Fibroblast of lung (primary cell): ENCODE results near the gene F11. TPM values are rescaled to one million over a fixed set of nuclear protein-coding genes. Genes with fewer than 3 reads are reported as not detected.

Experiments used
- DNase-seq, 2 donors: peaks; one replicate each; pipeline versions ENCODE4 v3.0.0 to v3.0.0-alpha.2; 2010; ENCODE audit warnings: low read depth in 2 of 2
- H2AFZ ChIP-seq: 2 replicates; pipeline ENCODE4 v1.5.1; 2012; ENCODE audit warnings: low read length, control low read depth, inconsistent platforms
- H3K27ac ChIP-seq: 2 replicates; pipeline ENCODE4 v1.5.1; 2011; ENCODE audit warnings: low read length, control low read depth; ENCODE audit not compliant: insufficient read depth
- H3K27me3 ChIP-seq: 2 replicates; pipeline ENCODE4 v1.5.1; 2011; ENCODE audit warnings: mild to moderate bottlenecking, low read length; ENCODE audit not compliant: control insufficient read depth, insufficient read depth
- H3K36me3 ChIP-seq: 2 replicates; pipeline ENCODE4 v1.5.1; 2011; ENCODE audit warnings: low read length; ENCODE audit not compliant: control insufficient read depth, insufficient read depth
- H3K4me1 ChIP-seq: 2 replicates; pipeline ENCODE4 v1.5.1; 2011; ENCODE audit warnings: low read length; ENCODE audit not compliant: control insufficient read depth, insufficient read depth; ENCODE audit errors: extremely low read depth
- H3K4me2 ChIP-seq: 2 replicates; pipeline ENCODE4 v1.5.1; 2011; ENCODE audit warnings: low read length, control low read depth; ENCODE audit not compliant: insufficient read depth; ENCODE audit errors: extremely low read depth
- H3K4me3 ChIP-seq, 4 experiments: fragments of 200-600 bp in 1 of 4; sonication (generic) in 1 of 4; replicated peaks in 1 of 4; 2 replicates each; pipeline ENCODE4 v1.5.1; 2011 to 2016; ENCODE audit warnings: low read length in 4 of 4, low read depth in 3 of 4, mild to moderate bottlenecking in 3 of 4, control low read depth in 2 of 4, inconsistent platforms in 1 of 4, mixed read lengths in 1 of 4; ENCODE audit not compliant: insufficient read depth in 1 of 4; ENCODE audit errors: control extremely low read depth in 1 of 4
- H3K79me2 ChIP-seq: 2 replicates; pipeline ENCODE4 v1.5.1; 2012; ENCODE audit warnings: mild to moderate bottlenecking, low read length, inconsistent platforms; ENCODE audit not compliant: control insufficient read depth, insufficient read depth
- H3K9ac ChIP-seq: 2 replicates; pipeline ENCODE4 v1.5.1; 2011; ENCODE audit warnings: mild to moderate bottlenecking, low read length, control low read depth; ENCODE audit not compliant: insufficient read depth
- H3K9me3 ChIP-seq: 2 replicates; pipeline ENCODE4 v1.5.1; 2012; ENCODE audit warnings: low read depth, low read length; ENCODE audit not compliant: control insufficient read depth, insufficient read depth
- H4K20me1 ChIP-seq: 2 replicates; pipeline ENCODE4 v1.5.1; 2011; ENCODE audit warnings: low read length; ENCODE audit not compliant: control insufficient read depth, insufficient read depth; ENCODE audit errors: extremely low read depth
- EZH2 ChIP-seq: IDR thresholded peaks from 2 replicates; pipeline ENCODE4 v1.5.1; 2012; ENCODE audit warnings: low read length, control low read depth, mild to moderate bottlenecking; ENCODE audit errors: missing control alignments
- polyA plus RNA-seq, 2 donors: library from polyadenylated mRNA; depleted of rRNA in 1 of 2; stranded (reverse) in 1 of 2; unstranded in 1 of 2; fragments of >200 nt; gene quantifications; 2 replicates each; pipeline ENCODE4 v1.2.1, GENCODE V29; 2011 to 2012; ENCODE audit warnings: missing spikeins in 1 of 2
- total RNA-seq: library from RNA; depleted of rRNA; stranded (reverse); fragments of >200 nt; gene quantifications from 2 replicates; pipeline ENCODE4 v1.2.1, GENCODE V29; 2014
- TF ChIP-seq, protein P1 (sequence below), 2 donors: IDR thresholded peaks in 1 of 2; conservative IDR thresholded peaks in 1 of 2; 1 replicate in 1 of 2; 2 replicates in 1 of 2; pipeline ENCODE4 v1.5.1; 2011 to 2012; ENCODE audit warnings: low read length in 2 of 2, control low read depth in 1 of 2, inconsistent platforms in 1 of 2, low read depth in 1 of 2, mild to moderate bottlenecking in 1 of 2

Gene F11
- total and polyA plus RNA-seq, 2 donors (not counting 1 experiment from before 2014, with no cell fraction given), result not detected

DNA sequence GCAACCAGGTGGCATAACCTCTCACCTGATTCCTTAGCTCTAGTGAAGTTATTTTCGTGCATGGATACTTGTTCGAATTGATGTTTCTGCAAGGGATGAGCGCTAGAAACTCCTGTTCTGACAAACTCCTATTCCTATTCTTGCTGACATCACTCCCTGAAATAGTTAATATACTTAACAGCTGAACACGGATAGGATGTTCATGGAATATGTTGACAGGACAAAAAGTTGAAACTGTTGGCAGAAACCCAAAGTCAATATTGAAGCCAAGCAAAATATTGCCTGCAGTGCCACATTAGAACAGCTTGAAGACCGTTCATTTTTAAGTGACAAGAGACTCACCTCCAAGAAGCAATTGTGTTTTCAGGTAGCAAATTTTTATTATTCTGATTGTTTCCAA, 38.8 kb upstream of the F11 start, which contains the start of gene KLKB1:
Gene KLKB1, plus strand, starts transcription at position 287 of the 400 bp plus-strand sequence. CDS start 689 bp downstream, outside the sequence.
- no peaks in the 10 kb centered on the region for H3K36me3 ChIP-seq
- peak within 1 kb of the TSS; percentile 34 for H3K4me2 ChIP-seq
- H3K79me2 ChIP-seq, result no peaks in the 10 kb centered on the region
- H3K9me3 ChIP-seq, result no peaks in the 10 kb centered on the region
- TF ChIP-seq EZH2, result no peak
- TF ChIP-seq, protein P1, sequence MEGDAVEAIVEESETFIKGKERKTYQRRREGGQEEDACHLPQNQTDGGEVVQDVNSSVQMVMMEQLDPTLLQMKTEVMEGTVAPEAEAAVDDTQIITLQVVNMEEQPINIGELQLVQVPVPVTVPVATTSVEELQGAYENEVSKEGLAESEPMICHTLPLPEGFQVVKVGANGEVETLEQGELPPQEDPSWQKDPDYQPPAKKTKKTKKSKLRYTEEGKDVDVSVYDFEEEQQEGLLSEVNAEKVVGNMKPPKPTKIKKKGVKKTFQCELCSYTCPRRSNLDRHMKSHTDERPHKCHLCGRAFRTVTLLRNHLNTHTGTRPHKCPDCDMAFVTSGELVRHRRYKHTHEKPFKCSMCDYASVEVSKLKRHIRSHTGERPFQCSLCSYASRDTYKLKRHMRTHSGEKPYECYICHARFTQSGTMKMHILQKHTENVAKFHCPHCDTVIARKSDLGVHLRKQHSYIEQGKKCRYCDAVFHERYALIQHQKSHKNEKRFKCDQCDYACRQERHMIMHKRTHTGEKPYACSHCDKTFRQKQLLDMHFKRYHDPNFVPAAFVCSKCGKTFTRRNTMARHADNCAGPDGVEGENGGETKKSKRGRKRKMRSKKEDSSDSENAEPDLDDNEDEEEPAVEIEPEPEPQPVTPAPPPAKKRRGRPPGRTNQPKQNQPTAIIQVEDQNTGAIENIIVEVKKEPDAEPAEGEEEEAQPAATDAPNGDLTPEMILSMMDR (conservative IDR thresholded peaks at IDR 0.05 in 1 of 2, IDR thresholded peaks at IDR 0.05 in 1 of 2; ENCODE audit: low read depth in 1 of 2, low read length in 2 of 2), result no peak
- H3K4me3 ChIP-seq, result peak within 1 kb of the TSS in 1 of 4 experiments; percentile 16
- no peaks in the 10 kb centered on the region for H3K27me3 ChIP-seq
- no peaks in the 10 kb centered on the region for H4K20me1 ChIP-seq
- no peak within 1 kb of the TSS for H3K9ac ChIP-seq
- H3K4me1 ChIP-seq, result no peaks in the 10 kb centered on the region
- DNase-seq, result peak in 1 of 2 donors; percentile 37
- peak within 1 kb of the TSS; percentile 9 for H2AFZ ChIP-seq
- no peak within 1 kb of the TSS for H3K27ac ChIP-seq

DNA sequence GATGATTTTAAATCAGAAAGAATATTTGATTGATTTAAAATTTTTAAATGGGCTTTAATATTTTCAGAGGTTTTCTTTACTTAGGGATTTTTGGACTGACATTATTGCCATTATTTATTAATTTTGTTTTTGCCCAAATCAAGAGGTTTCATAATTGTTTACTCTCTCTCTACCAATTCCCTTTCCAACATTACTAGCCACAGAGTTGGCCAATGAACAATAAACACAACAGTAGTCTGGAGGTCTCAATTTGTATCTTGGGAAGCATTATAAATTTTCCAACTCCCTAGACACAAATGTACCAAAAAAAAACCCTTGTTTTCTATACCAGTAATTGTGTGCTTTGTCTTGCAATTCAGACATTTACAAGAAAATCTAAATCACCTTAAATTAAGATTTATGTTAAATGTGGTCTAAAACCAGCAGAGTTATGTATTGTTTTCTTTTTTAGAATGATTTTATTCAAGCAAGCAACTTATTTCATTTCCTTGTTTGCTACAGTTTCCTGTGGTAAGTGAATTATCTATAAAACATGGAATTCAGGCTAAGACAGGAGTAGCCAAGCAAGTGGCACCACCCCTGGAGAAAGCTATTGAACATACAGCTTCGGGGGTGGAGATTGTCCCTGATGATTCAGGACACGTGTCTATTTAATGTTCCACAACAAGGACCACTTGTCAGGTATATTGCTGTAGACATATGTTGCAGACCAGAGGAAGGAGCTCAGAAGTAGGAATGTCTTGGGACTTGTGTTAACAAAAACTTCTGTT, 38.1 kb upstream of the F11 start:
- no peak for DNase-seq
- H3K27ac ChIP-seq, result no peak overlapping the region
- H3K36me3 ChIP-seq, result no peaks in the 10 kb centered on the region
- H3K4me2 ChIP-seq, result peak overlapping the region; percentile 34
- H4K20me1 ChIP-seq, result no peaks in the 10 kb centered on the region
- peak overlapping the region; percentile 9 for H2AFZ ChIP-seq
- H3K9ac ChIP-seq, result no peak overlapping the region
- H3K4me3 ChIP-seq, result peak overlapping the region in 1 of 4 experiments; percentile 16
- H3K79me2 ChIP-seq, result no peaks in the 10 kb centered on the region
- no peaks in the 10 kb centered on the region for H3K4me1 ChIP-seq
- TF ChIP-seq EZH2, result no peak
- TF ChIP-seq, protein P1 (conservative IDR thresholded peaks at IDR 0.05 in 1 of 2, IDR thresholded peaks at IDR 0.05 in 1 of 2; ENCODE audit: low read depth in 1 of 2, low read length in 2 of 2), result no peak
- H3K9me3 ChIP-seq, result no peaks in the 10 kb centered on the region
- no peaks in the 10 kb centered on the region for H3K27me3 ChIP-seq

DNA sequence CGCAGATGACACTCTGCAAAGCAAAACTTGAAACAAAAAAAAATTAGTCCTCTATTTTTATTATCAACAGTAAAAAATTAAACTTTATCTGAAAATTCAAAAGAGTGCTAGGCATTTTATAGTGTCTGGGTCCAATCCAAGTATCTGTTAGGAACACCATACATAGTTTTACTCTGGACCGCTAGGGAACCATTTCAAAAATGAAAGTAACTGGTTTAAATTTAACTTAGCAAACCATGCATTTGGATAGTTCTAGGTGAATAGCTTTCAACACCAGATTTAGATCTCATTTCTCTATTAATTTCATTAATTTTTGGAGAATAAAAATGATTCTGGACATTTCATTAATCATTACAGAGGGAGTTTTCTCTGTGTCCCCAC, 37.5 kb upstream of the F11 start:
- H3K27me3 ChIP-seq, result no peaks in the 10 kb centered on the region
- no peaks in the 10 kb centered on the region for H3K9me3 ChIP-seq
- no peak overlapping the region for H3K27ac ChIP-seq
- H3K79me2 ChIP-seq, result no peaks in the 10 kb centered on the region
- H3K9ac ChIP-seq, result no peak overlapping the region
- peak overlapping the region in 1 of 4 experiments; percentile 16 for H3K4me3 ChIP-seq
- no peaks in the 10 kb centered on the region for H3K36me3 ChIP-seq
- peak in 1 of 2 donors; percentile 12 for DNase-seq
- no peaks in the 10 kb centered on the region for H4K20me1 ChIP-seq
- H2AFZ ChIP-seq, result peak overlapping the region; percentile 44
- no peak for TF ChIP-seq EZH2
- TF ChIP-seq, protein P1 (conservative IDR thresholded peaks at IDR 0.05 in 1 of 2, IDR thresholded peaks at IDR 0.05 in 1 of 2; ENCODE audit: low read depth in 1 of 2, low read length in 2 of 2), result no peak
- peak overlapping the region; percentile 34 for H3K4me2 ChIP-seq
- H3K4me1 ChIP-seq, result no peaks in the 10 kb centered on the region
